ENCODE data around the gene CHPF.

CHPF gene

GRCh38 chr2:219496825-219497494, 46.6 kb downstream of the CHPF start:
- no peak for DNase-seq (ENCODE audit: low spot score)

- DNase-seq (ENCODE audit: low spot score): no peak
These were observed 47.3 kb downstream of the CHPF start for GRCh38 chr2:219496247-219496824.

GRCh38 chr2:219495531-219496122, 48.0 kb downstream of the CHPF start:
- peak; percentile 61 for DNase-seq (ENCODE audit: low spot score)

- no peak for DNase-seq (ENCODE audit: low spot score)
These were observed 48.6 kb downstream of the CHPF start for GRCh38 chr2:219494952-219495530.

GRCh38 chr2:219493086-219493485, 50.5 kb downstream of the CHPF start:
- DNase-seq (ENCODE audit: low spot score): no peak

GRCh38 chr2:219492575-219492974, 51.0 kb downstream of the CHPF start:
- DNase-seq (ENCODE audit: low spot score): no peak

- DNase-seq (ENCODE audit: low spot score): no peak
These were observed 52.2 kb downstream of the CHPF start for GRCh38 chr2:219491278-219491963.

- no peak for DNase-seq (ENCODE audit: low spot score)
These were observed 52.9 kb downstream of the CHPF start for GRCh38 chr2:219490600-219491130.

GRCh38 chr2:219490186-219490585, 53.4 kb downstream of the CHPF start:
- DNase-seq (ENCODE audit: low spot score): no peak

- DNase-seq (ENCODE audit: low spot score): no peak
These were observed 54.3 kb downstream of the CHPF start for GRCh38 chr2:219489315-219489714.
